HCT116 (cell line): ENCODE results near the gene RABGGTA. TPM values are rescaled to one million over a fixed set of nuclear protein-coding genes. Genes with fewer than 3 reads are reported as not detected.

Source experiments
- ATAC-seq: fragments of 200-7000 bp; cut with Tn5 transposase; 2 replicates; pipeline ENCODE4 v1.9.1; 2020; ENCODE audit warnings: mild to moderate bottlenecking, moderate library complexity
- BruUV-seq: library from RNA; stranded (reverse); fragments of 400-500 nt; replicated peaks from 2 replicates; lab custom pipeline; 2021; lab: Mats Ljungman, UMichigan
- CTCF ChIA-PET: fragments of 300-600 bp; sonication (Branson Sonifier 250); formaldehyde crosslinking; loops from one replicate; lab custom pipeline; 2021; ENCODE audit warnings: antibody characterized with exemption; lab: Charles Lee
- POLR2A ChIA-PET: fragments of 300-600, 350-600 bp; sonication (Branson Sonifier 250); formaldehyde crosslinking; loops from one replicate; lab custom pipeline; 2021; ENCODE audit warnings: antibody characterized with exemption; lab: Charles Lee
- RAD21 ChIA-PET, 2 experiments: fragments of 300-600 bp; sonication (Branson Sonifier 250); formaldehyde crosslinking; loops; one replicate each; lab custom pipeline; 2023; ENCODE audit warnings: low total read pairs in 2 of 2; ENCODE audit not compliant: uncharacterized antibody in 2 of 2, unreplicated experiment in 2 of 2, low non-redundant PET in 1 of 2; lab: Charles Lee
- DNase-seq: peaks from one replicate; pipeline ENCODE4 v3.0.0-alpha.2; 2010; ENCODE audit warnings: low read depth, low spot score
- H2AFZ ChIP-seq: fragments of 200-600 bp; shearing (Covaris generic), sonication (generic); 2 replicates; pipeline ENCODE4 v1.6.1; 2017; ENCODE audit warnings: low read depth, mixed run types, mixed read lengths, antibody characterized with exemption, low read length; ENCODE audit not compliant: poor library complexity, severe bottlenecking
- H3K27ac ChIP-seq: 2 replicates; pipeline ENCODE4 v1.5.1; 2012; ENCODE audit warnings: low read depth, low read length
- H3K27me3 ChIP-seq: fragments of 200-600 bp; sonication (generic); 2 replicates; pipeline ENCODE4 v1.6.1; 2016; ENCODE audit warnings: mixed run types, low read length, mixed read lengths; ENCODE audit not compliant: insufficient read depth
- H3K36me3 ChIP-seq, 2 experiments: fragments of 200-500 bp in 1 of 2; fragments of 200-600 bp in 1 of 2; sonication (Bioruptor generic) in 1 of 2; sonication (generic) in 1 of 2; 2 replicates each; pipeline versions ENCODE4 v1.5.1 to v1.6.1; 2014 to 2016; ENCODE audit warnings: low read length in 2 of 2, inconsistent platforms in 1 of 2, mixed read lengths in 1 of 2, mixed run types in 1 of 2; ENCODE audit not compliant: insufficient read depth in 2 of 2, control insufficient read depth in 1 of 2
- H3K4me1 ChIP-seq, 2 experiments: fragments of 200-600 bp in 1 of 2; sonication (generic) in 1 of 2; 2 replicates each; pipeline versions ENCODE4 v1.5.1 to v1.6.1; 2012 to 2017; ENCODE audit warnings: low read length in 2 of 2, inconsistent platforms in 1 of 2, mild to moderate bottlenecking in 1 of 2, mixed read lengths in 1 of 2, mixed run types in 1 of 2, moderate library complexity in 1 of 2; ENCODE audit not compliant: insufficient read depth in 2 of 2, control insufficient read depth in 1 of 2
- H3K4me2 ChIP-seq: fragments of 200-600 bp; sonication (generic); 2 replicates; pipeline ENCODE4 v1.6.1; 2017; ENCODE audit warnings: mixed run types, low read length, mixed read lengths
- H3K4me3 ChIP-seq, 2 experiments: fragments of 200-600 bp in 1 of 2; sonication (generic) in 1 of 2; replicated peaks in 1 of 2; 2 replicates each; pipeline ENCODE4 v1.5.1; 2011 to 2016; ENCODE audit warnings: low read length in 2 of 2, control low read depth in 1 of 2, low read depth in 1 of 2, mild to moderate bottlenecking in 1 of 2, mixed read lengths in 1 of 2, mixed run types in 1 of 2
- H3K79me2 ChIP-seq: fragments of 200-600 bp; sonication (generic); 2 replicates; pipeline ENCODE4 v1.6.1; 2017; ENCODE audit warnings: mild to moderate bottlenecking, mixed run types, low read length, moderate library complexity, mixed read lengths; ENCODE audit not compliant: insufficient read depth
- H3K9ac ChIP-seq: fragments of 200-600 bp; sonication (generic); 2 replicates; pipeline ENCODE4 v1.6.1; 2016; ENCODE audit warnings: low read length, mixed read lengths
- H3K9me2 ChIP-seq: fragments of 200-600 bp; sonication (generic), shearing (Covaris generic); 2 replicates; pipeline ENCODE4 v1.6.1; 2017; ENCODE audit warnings: mixed run types, mild to moderate bottlenecking, moderate library complexity; ENCODE audit not compliant: insufficient read depth
- H3K9me3 ChIP-seq, 2 experiments: fragments of 200-500 bp in 1 of 2; fragments of 200-600 bp in 1 of 2; sonication (Bioruptor generic) in 1 of 2; sonication (generic) in 1 of 2; 2 replicates each; pipeline ENCODE4 v1.6.1; 2014 to 2017; ENCODE audit warnings: low read length in 2 of 2, mixed read lengths in 2 of 2, inconsistent platforms in 1 of 2, low read depth in 1 of 2, mild to moderate bottlenecking in 1 of 2, mixed run types in 1 of 2, moderate library complexity in 1 of 2; ENCODE audit not compliant: control insufficient read depth in 1 of 2, insufficient read depth in 1 of 2
- H4K20me1 ChIP-seq: fragments of 200-600 bp; sonication (generic), shearing (Covaris generic); 2 replicates; pipeline ENCODE4 v1.6.1; 2017; ENCODE audit warnings: mixed run types, mild to moderate bottlenecking, moderate library complexity; ENCODE audit not compliant: insufficient read depth
- ELF1 ChIP-seq: IDR thresholded peaks from 2 replicates; pipeline ENCODE4 v1.6.1; 2012; ENCODE audit warnings: low read depth, borderline replicate concordance
- JUND ChIP-seq: IDR thresholded peaks from 2 replicates; pipeline ENCODE4 v1.6.1; 2012
- POLR2A ChIP-seq: IDR thresholded peaks from 2 replicates; pipeline ENCODE4 v1.7.0; 2011; ENCODE audit warnings: borderline replicate concordance; ENCODE audit not compliant: insufficient read depth, insufficient read length; ENCODE audit errors: extremely low read depth
- POLR2AphosphoS5 ChIP-seq: IDR thresholded peaks from 2 replicates; pipeline ENCODE4 v1.6.1; 2011; ENCODE audit warnings: mild to moderate bottlenecking, low read depth, low read length, moderate library complexity
- REST ChIP-seq: IDR thresholded peaks from 2 replicates; pipeline ENCODE4 v1.6.1; 2012; ENCODE audit warnings: low read depth
- ZNF274 ChIP-seq: fragments of 200-500 bp; sonication (Bioruptor generic); IDR thresholded peaks from 2 replicates; pipeline ENCODE4 v1.6.1; 2014; ENCODE audit warnings: mild to moderate bottlenecking, low read depth, low read length, inconsistent platforms
- intact Hi-C: fragments of 100-400 bp; cut with micrococcal nuclease; formaldehyde crosslinking; loops from 2 replicates; pipeline ENCODE4 v1.10.0; 2022
- total RNA-seq: library from RNA; stranded (reverse); gene quantifications from one replicate; pipeline ENCODE4 v1.2.1, GENCODE V29; 2021; ENCODE audit not compliant: unreplicated experiment

Gene RABGGTA
- total RNA-seq, 1 experiment from 2014 or later, result 40.8 TPM

- H3K9ac ChIP-seq, result peak overlapping the region; percentile 94
- H3K27ac ChIP-seq, result peak overlapping the region; percentile 86
- H3K4me1 ChIP-seq, result peaks cover 9 to 22% of the 10 kb centered on the region in 2 experiments; a peak in 3 of 4 replicates
- POLR2A ChIA-PET, result interaction anchor here (0.6 to 2.7 kb wide), 8 partner anchors 8 to 164 kb away, joined by 3 to 20 read pairs (median 8); partner anchors contain the start of genes DHRS1, NOP9, TGM1 and TINF2
- DNase-seq, result no peak
- no peaks in the 10 kb centered on the region for H3K9me2 ChIP-seq
- intact Hi-C loops, result loop anchor here (1.0 kb wide), 1 partner anchor 30 kb away; the partner anchor contains the start of gene TINF2
- RAD21 ChIA-PET, result no interaction called here
- TF ChIP-seq POLR2A (no peak), REST (no peak), POLR2AphosphoS5 (no peak), ZNF274 (no peak), JUND (no peak), ELF1 (no peak)
- TF ChIP-seq, all 23 proteins: peak for 0
- Histone ChIP-seq H3K4me3 (peak overlapping the region; percentile 79 to 92), H3K4me2 (peak overlapping the region; percentile 98), H3K27me3 (no peaks in the 10 kb centered on the region), H4K20me1 (no peaks in the 10 kb centered on the region), H2AFZ (no peak overlapping the region), H3K9me3 (no peaks in the 10 kb centered on the region), H3K79me2 (peaks cover 4% of the 10 kb centered on the region; the same call in 1 of the 2 replicates), H3K36me3 (no peaks in the 10 kb centered on the region; a peak in 1 of 4 replicates)
- BruUV-seq, result TSS peak; percentile 70
- ATAC-seq, result no peak
- CTCF ChIA-PET, result interaction anchor here (1.3 to 2.0 kb wide), 5 partner anchors 8 to 56 kb away, joined by 5 to 17 read pairs (median 9); partner anchors contain the start of genes CIDEB, MDP1 and TINF2
Observed at GRCh38 chr14:24271834-24272263, 452 bp upstream of the RABGGTA start.
